GM12865 (cell line): ENCODE results near the gene ZBED5.

Experiments used
- DNase-seq: peaks from one replicate; pipeline ENCODE4 v3.0.0; 2010; ENCODE audit warnings: low read depth
- H3K4me3 ChIP-seq: 2 replicates; pipeline ENCODE4 v1.5.1; 2011; ENCODE audit warnings: mild to moderate bottlenecking, low read depth, low read length, control low read depth
- TF ChIP-seq, protein P1 (sequence below): IDR thresholded peaks from 2 replicates; pipeline ENCODE4 v1.5.1; 2011; ENCODE audit warnings: low read length, control low read depth, low read depth, inconsistent platforms; ENCODE audit not compliant: insufficient read depth; ENCODE audit errors: missing control alignments

ZBED5 gene

GRCh38 chr11:10878408-10879214, 20.8 kb upstream of the ZBED5 start:
- TF ChIP-seq, protein P1, sequence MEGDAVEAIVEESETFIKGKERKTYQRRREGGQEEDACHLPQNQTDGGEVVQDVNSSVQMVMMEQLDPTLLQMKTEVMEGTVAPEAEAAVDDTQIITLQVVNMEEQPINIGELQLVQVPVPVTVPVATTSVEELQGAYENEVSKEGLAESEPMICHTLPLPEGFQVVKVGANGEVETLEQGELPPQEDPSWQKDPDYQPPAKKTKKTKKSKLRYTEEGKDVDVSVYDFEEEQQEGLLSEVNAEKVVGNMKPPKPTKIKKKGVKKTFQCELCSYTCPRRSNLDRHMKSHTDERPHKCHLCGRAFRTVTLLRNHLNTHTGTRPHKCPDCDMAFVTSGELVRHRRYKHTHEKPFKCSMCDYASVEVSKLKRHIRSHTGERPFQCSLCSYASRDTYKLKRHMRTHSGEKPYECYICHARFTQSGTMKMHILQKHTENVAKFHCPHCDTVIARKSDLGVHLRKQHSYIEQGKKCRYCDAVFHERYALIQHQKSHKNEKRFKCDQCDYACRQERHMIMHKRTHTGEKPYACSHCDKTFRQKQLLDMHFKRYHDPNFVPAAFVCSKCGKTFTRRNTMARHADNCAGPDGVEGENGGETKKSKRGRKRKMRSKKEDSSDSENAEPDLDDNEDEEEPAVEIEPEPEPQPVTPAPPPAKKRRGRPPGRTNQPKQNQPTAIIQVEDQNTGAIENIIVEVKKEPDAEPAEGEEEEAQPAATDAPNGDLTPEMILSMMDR: peak; percentile 58
- peak; percentile 67 for DNase-seq

DNA sequence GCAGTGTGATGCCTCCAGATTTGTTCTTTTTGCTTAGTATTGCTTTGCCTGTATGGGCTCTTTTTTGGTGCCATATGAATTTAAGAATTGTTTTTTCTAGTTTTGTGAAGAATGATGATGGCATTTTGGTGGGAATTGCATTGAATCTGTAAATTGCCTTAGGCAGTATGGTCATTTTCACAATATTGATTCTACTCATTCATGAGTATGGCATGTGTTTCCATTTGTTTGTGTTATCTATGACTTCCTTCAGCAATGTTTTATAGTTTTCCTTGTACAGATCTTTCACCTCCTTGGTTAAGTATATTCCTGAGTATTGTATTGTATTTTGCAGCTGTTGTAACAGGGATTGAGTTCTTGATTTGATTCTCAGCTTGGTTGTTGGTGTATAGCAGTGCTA, 18.3 kb upstream of the ZBED5 start:
- DNase-seq: no peak
- no peak overlapping the region for H3K4me3 ChIP-seq
- TF ChIP-seq, protein P1: no peak

More at GRCh38 chr11:10878408-10879214, 20.8 kb upstream of the ZBED5 start:
- no peak overlapping the region for H3K4me3 ChIP-seq

GRCh38 chr11:10875430-10876021, 17.7 kb upstream of the ZBED5 start:
- TF ChIP-seq, protein P1: no peak
- H3K4me3 ChIP-seq: no peak overlapping the region
- DNase-seq: no peak

GRCh38 chr11:10872097-10872496, 14.2 kb upstream of the ZBED5 start:
- DNase-seq: no peak
- TF ChIP-seq, protein P1: no peak
- no peak overlapping the region for H3K4me3 ChIP-seq

GRCh38 chr11:10868352-10868751, 10.5 kb upstream of the ZBED5 start:
- DNase-seq: no peak
- H3K4me3 ChIP-seq: no peak overlapping the region
- TF ChIP-seq, protein P1: no peak

- no peak overlapping the region for H3K4me3 ChIP-seq
- TF ChIP-seq, protein P1: no peak
- no peak for DNase-seq
Observed at GRCh38 chr11:10866893-10867331, 9.1 kb upstream of the ZBED5 start.
